ENCODE data around the gene KREMEN1.

KREMEN1 gene

DNA sequence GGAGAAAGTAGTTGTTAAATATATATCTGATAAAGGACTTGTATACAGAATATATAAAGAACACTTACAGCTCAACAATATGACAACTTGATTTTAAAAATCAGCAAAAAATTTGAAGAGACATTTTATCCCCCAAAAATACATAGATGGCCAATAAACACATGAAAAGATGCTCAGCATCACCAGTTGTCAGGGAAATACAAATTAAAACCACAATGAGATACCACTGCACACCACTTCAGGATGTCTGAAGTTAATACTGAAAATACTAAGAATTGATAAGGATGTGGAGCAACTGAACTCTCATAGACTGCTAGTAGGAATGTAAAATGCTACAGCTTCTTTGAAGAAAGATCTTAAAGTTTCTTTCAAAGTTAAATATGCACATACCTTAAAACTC lies 49.2 kb downstream of the KREMEN1 start:
- Histone ChIP-seq H3K4me3 (no peak overlapping the region), H3K9ac (ENCODE audit: insufficient read length) (no peak overlapping the region), H3K9me3 (ENCODE audit: low read depth, low read length) (no peaks in the 10 kb centered on the region), H3K36me3 (ENCODE audit: insufficient read depth, low read length) (peaks cover 2% of the 10 kb centered on the region; the same call in 1 of the 2 replicates), H3K27ac (no peak overlapping the region)
- no peak for DNase-seq (ENCODE audit: low read depth, low spot score)
- no peak for TF ChIP-seq FOXP2 (optimal IDR thresholded peaks at IDR 0.05; ENCODE audit: control extremely low read depth, extremely low read length, insufficient read depth)
- no peak for TF ChIP-seq POLR2AphosphoS5 (IDR thresholded peaks at IDR 0.05; ENCODE audit: borderline replicate concordance, low read depth, low read length)

DNA sequence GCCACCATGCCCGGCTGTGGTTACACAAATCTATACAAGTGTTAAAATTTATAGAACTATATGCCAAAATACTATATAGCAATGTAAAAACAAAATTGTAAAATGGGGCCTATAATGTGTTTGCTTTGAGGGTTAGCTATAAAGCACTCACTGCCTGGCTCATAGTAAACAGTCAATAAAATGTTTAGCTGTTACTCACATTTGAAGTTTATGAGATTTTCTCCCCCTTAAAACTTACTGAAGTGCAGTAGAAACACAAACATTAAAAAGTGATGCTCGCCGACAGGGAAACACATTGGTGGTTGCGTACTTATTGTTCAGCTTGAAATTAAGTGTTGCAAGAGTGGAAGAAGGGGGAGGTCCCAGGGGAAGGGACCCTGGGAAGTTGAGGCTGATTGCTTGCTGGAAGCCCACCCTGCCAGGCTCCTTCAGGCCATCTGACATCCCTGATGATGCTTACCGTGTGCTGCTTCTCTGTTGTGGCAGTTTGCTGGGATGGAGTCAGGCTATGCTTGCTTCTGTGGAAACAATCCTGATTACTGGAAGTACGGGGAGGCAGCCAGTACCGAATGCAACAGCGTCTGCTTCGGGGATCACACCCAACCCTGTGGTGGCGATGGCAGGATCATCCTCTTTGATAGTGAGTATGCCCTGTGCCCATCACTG lies 52.1 kb downstream of the KREMEN1 start:
- no peak for TF ChIP-seq EZH2 (IDR thresholded peaks at IDR 0.05)
- no peak for TF ChIP-seq FOXP2 (optimal IDR thresholded peaks at IDR 0.05; ENCODE audit: control extremely low read depth, extremely low read length, insufficient read depth)
- TF ChIP-seq POLR2AphosphoS5 (IDR thresholded peaks at IDR 0.05; ENCODE audit: borderline replicate concordance, low read depth, low read length): no peak
- DNase-seq (ENCODE audit: low read depth, low spot score): no peak
- no peaks in the 10 kb centered on the region for H3K9me3 ChIP-seq (ENCODE audit: low read depth, low read length)
- H3K4me3 ChIP-seq: no peak overlapping the region
- no peak overlapping the region for H3K27ac ChIP-seq
- no peak overlapping the region for H3K9ac ChIP-seq (ENCODE audit: insufficient read length)
- H3K36me3 ChIP-seq (ENCODE audit: insufficient read depth, low read length): peaks cover 2% of the 10 kb centered on the region; the same call in 1 of the 2 replicates

DNA sequence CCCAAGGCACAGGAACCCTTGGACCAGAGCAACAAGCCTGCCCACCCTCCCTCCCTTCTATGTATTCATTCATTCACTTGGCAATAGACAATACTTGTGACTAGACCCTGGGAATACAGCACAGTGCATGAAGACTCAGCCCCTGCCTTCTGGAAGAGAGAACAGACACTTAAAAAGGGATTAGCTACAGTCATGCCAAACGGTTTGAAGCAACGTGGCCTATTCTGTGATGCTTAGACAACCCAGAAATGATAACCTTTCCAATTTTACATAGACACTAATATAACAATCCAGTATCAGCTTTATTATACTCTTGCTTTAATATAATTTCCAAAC lies 52.6 kb downstream of the KREMEN1 start:
- peaks cover 2% of the 10 kb centered on the region; the same call in 1 of the 2 replicates for H3K36me3 ChIP-seq (ENCODE audit: insufficient read depth, low read length)
- no peak for DNase-seq (ENCODE audit: low read depth, low spot score)
- no peak overlapping the region for H3K27ac ChIP-seq
- no peaks in the 10 kb centered on the region for H3K9me3 ChIP-seq (ENCODE audit: low read depth, low read length)
- TF ChIP-seq POLR2AphosphoS5 (IDR thresholded peaks at IDR 0.05; ENCODE audit: borderline replicate concordance, low read depth, low read length): no peak
- no peak for TF ChIP-seq EZH2 (IDR thresholded peaks at IDR 0.05)
- TF ChIP-seq FOXP2 (optimal IDR thresholded peaks at IDR 0.05; ENCODE audit: control extremely low read depth, extremely low read length, insufficient read depth): no peak
- H3K9ac ChIP-seq (ENCODE audit: insufficient read length): no peak overlapping the region
- H3K4me3 ChIP-seq: no peak overlapping the region

DNA sequence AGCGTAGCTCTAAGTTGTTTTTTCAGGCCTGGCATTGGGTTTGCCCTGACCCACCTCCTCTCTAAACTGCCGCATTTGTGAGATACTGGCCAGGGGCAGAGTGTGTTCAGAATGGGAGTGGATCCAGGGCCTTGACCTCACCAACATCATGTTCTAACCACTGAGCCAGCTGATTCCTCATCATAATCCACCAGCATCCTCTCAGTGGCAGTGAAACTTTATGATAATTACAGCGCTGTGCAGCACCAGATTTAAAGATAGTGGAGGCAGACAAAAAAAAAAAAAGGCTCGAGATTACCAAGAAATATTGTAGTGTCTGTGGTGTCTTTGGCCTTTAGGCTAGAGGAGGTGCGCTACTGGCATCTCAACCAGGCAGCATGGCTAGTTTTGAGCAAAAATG lies 53.0 kb downstream of the KREMEN1 start:
- H3K4me3 ChIP-seq: no peak overlapping the region
- DNase-seq (ENCODE audit: low read depth, low spot score): no peak
- TF ChIP-seq FOXP2 (optimal IDR thresholded peaks at IDR 0.05; ENCODE audit: control extremely low read depth, extremely low read length, insufficient read depth): no peak
- no peak for TF ChIP-seq POLR2AphosphoS5 (IDR thresholded peaks at IDR 0.05; ENCODE audit: borderline replicate concordance, low read depth, low read length)
- TF ChIP-seq EZH2 (IDR thresholded peaks at IDR 0.05): no peak
- H3K9me3 ChIP-seq (ENCODE audit: low read depth, low read length): no peaks in the 10 kb centered on the region
- peaks cover 2% of the 10 kb centered on the region; the same call in 1 of the 2 replicates for H3K36me3 ChIP-seq (ENCODE audit: insufficient read depth, low read length)
- H3K27ac ChIP-seq: no peak overlapping the region
- no peak overlapping the region for H3K9ac ChIP-seq (ENCODE audit: insufficient read length)

DNA sequence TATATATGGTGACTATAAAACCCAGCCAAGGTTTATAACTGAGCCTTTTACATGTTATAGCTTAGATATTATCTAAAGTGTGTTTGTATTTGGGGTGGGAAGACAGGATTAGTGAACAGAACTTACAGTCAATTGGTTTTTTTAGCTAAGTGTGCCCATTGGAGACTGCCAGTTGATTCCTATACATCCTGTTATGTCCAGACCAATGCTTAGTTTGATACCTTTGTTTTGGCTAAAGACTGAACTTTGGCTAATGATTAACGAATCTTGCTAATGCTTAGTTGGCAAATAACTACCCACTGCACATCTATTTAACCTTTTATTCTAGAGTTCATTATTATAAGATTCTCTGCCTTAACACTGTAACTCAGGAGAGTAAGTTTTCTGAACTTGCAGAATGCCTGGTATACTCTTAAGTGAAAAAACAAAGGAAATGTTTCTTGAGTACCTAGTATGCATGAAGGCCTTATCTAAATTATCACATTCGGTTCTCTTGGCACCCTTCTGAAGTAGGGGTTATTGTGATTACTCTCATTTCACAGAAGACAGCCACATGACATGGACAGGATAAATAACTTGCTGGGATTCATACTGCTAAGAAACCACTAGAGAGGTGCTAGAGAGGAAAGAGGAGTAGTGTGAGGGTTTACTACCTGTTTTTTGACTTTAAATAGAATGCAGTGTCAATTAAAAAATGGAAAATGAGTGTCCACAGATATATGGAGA lies 54.0 kb downstream of the KREMEN1 start:
- no peaks in the 10 kb centered on the region for H3K9me3 ChIP-seq (ENCODE audit: low read depth, low read length)
- TF ChIP-seq FOXP2 (optimal IDR thresholded peaks at IDR 0.05; ENCODE audit: control extremely low read depth, extremely low read length, insufficient read depth) (no peak), EZH2 (IDR thresholded peaks at IDR 0.05) (no peak), POLR2AphosphoS5 (IDR thresholded peaks at IDR 0.05; ENCODE audit: borderline replicate concordance, low read depth, low read length) (no peak)
- H3K36me3 ChIP-seq (ENCODE audit: insufficient read depth, low read length): peaks cover 2% of the 10 kb centered on the region; the same call in 1 of the 2 replicates
- H3K27ac ChIP-seq: no peak overlapping the region
- DNase-seq (ENCODE audit: low read depth, low spot score): no peak
- H3K9ac ChIP-seq (ENCODE audit: insufficient read length): no peak overlapping the region
- H3K4me3 ChIP-seq: no peak overlapping the region

DNA sequence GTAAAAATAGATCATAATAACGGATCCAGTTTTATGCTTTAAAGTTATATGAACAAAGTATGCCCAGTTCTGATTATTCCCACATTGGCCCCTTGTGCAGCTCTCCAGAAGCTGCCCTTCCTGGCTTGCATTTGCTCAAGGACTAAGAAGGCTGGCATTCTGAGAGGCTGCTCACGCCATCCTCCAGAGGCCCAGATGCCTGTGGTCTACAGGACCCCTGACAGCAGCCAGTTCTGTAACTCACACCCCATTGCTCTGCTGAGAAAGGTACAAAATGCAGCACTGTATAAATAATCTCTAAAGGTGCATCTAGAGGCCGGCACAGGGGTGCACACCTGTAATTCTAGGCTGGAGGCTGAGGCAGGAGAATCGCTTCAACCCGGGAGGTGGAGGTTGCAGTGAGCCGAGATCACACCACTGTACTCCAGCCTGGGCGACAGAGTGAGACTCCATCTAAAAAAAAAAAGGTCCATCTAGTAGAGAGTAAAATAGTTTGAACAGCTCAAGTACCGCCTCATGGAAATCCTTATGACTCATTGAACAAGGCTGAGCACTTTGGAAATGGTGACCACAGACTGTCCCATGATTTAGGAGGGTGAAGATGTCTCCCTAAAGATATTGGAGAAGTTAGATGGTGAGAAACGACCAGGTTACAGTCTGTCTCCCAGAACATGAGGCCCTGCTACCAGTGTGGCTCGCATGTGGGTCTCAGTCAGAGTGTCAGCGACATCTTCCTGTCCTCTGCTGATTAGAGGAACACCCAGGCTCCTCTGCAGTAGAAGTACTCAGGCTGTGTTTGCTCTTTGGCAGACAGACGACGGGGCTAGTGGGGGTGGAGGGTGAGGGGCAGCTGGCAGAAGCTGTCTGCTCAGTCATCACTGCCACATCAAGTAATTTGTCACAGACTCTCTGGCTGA lies 56.3 kb downstream of the KREMEN1 start:
- no peaks in the 10 kb centered on the region for H3K9me3 ChIP-seq (ENCODE audit: low read depth, low read length)
- no peak overlapping the region for H3K4me3 ChIP-seq
- no peak overlapping the region for H3K9ac ChIP-seq (ENCODE audit: insufficient read length)
- no peak for DNase-seq (ENCODE audit: low read depth, low spot score)
- TF ChIP-seq POLR2AphosphoS5 (IDR thresholded peaks at IDR 0.05; ENCODE audit: borderline replicate concordance, low read depth, low read length) (no peak), FOXP2 (optimal IDR thresholded peaks at IDR 0.05; ENCODE audit: control extremely low read depth, extremely low read length, insufficient read depth) (no peak), EZH2 (IDR thresholded peaks at IDR 0.05) (no peak)
- H3K36me3 ChIP-seq (ENCODE audit: insufficient read depth, low read length): peaks cover 5% of the 10 kb centered on the region; the same call in 1 of the 2 replicates
- H3K27ac ChIP-seq: no peak overlapping the region

DNA sequence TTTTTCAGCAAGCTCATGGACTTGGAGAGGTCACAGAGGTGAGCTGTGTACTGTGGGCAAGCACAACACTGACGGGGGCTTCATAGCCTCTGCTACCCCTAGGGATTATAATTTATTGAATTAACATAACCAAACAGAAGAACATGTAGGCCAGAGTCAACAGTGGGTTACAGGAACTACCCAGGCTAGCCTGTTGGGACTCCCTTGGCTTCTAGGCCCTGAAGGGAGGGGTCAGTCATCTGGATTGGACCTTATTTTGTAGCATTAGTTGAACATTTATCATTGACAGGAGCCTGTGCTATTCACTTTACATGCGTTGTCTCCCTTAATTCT lies 56.9 kb downstream of the KREMEN1 start:
- no peak overlapping the region for H3K27ac ChIP-seq
- no peak overlapping the region for H3K9ac ChIP-seq (ENCODE audit: insufficient read length)
- no peak for DNase-seq (ENCODE audit: low read depth, low spot score)
- peaks cover 5% of the 10 kb centered on the region; the same call in 1 of the 2 replicates for H3K36me3 ChIP-seq (ENCODE audit: insufficient read depth, low read length)
- TF ChIP-seq POLR2AphosphoS5 (IDR thresholded peaks at IDR 0.05; ENCODE audit: borderline replicate concordance, low read depth, low read length) (no peak), FOXP2 (optimal IDR thresholded peaks at IDR 0.05; ENCODE audit: control extremely low read depth, extremely low read length, insufficient read depth) (no peak), EZH2 (IDR thresholded peaks at IDR 0.05) (no peak)
- H3K4me3 ChIP-seq: no peak overlapping the region
- no peaks in the 10 kb centered on the region for H3K9me3 ChIP-seq (ENCODE audit: low read depth, low read length)

DNA sequence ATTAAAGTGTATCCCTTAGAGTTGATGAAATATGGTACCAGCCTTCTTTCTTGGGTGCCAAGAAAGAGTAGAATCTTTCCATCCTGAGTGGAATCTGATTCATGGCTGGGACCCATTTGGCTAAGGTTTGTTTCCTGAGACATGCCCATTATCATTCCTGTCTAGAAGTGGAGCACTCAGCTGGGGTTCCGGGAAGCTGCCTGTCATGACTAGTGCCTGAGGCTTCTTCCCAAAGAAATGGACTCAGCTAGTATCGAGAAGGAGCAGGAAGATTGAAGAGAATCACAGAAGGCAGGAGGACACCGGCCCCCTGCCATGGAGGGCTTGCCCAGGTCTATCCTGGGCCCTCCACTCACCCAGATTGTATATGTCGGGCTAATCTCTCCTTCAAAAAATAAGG lies 57.6 kb downstream of the KREMEN1 start:
- H3K36me3 ChIP-seq (ENCODE audit: insufficient read depth, low read length): peaks cover 5% of the 10 kb centered on the region; the same call in 1 of the 2 replicates
- no peak for TF ChIP-seq EZH2 (IDR thresholded peaks at IDR 0.05)
- TF ChIP-seq POLR2AphosphoS5 (IDR thresholded peaks at IDR 0.05; ENCODE audit: borderline replicate concordance, low read depth, low read length): no peak
- no peak for TF ChIP-seq FOXP2 (optimal IDR thresholded peaks at IDR 0.05; ENCODE audit: control extremely low read depth, extremely low read length, insufficient read depth)
- no peak overlapping the region for H3K27ac ChIP-seq
- no peak overlapping the region for H3K9ac ChIP-seq (ENCODE audit: insufficient read length)
- H3K4me3 ChIP-seq: no peak overlapping the region
- no peak for DNase-seq (ENCODE audit: low read depth, low spot score)
- H3K9me3 ChIP-seq (ENCODE audit: low read depth, low read length): no peaks in the 10 kb centered on the region

All from SK-N-MC (cell line).